GM12873 (cell line): ENCODE measurements around the gene CREB3L2.

ENCODE experiments used
- CTCF ChIP-seq: IDR thresholded peaks from 2 replicates; pipeline ENCODE4 v1.5.1; 2012; ENCODE audit warnings: low read depth, mild to moderate bottlenecking, moderate library complexity, low read length, control low read depth; ENCODE audit not compliant: insufficient read depth; ENCODE audit errors: missing control alignments

Gene CREB3L2

GRCh38 chr7:137920637-137921399 lies 81.1 kb downstream of the CREB3L2 start:
- no peak for TF ChIP-seq CTCF

GRCh38 chr7:137919987-137920386 lies 81.9 kb downstream of the CREB3L2 start:
- no peak for TF ChIP-seq CTCF

- TF ChIP-seq CTCF: no peak
Observed at GRCh38 chr7:137916980-137917645, 84.8 kb downstream of the CREB3L2 start.

- TF ChIP-seq CTCF: no peak
Observed at GRCh38 chr7:137916564-137916963, 85.3 kb downstream of the CREB3L2 start.

- no peak for TF ChIP-seq CTCF
Observed at GRCh38 chr7:137915266-137915665, 86.6 kb downstream of the CREB3L2 start.

- no peak for TF ChIP-seq CTCF
Observed at GRCh38 chr7:137913985-137914384, 87.9 kb downstream of the CREB3L2 start.

GRCh38 chr7:137909042-137909441 lies 92.8 kb downstream of the CREB3L2 start:
- TF ChIP-seq CTCF: no peak
